HG03571 (cell line): ENCODE results near the gene FOXO3.

Source experiments
- ATAC-seq: cut with Tn5 transposase; IDR thresholded peaks from one replicate; pipeline ENCODE4 v1.9.1; 2021; ENCODE audit not compliant: unreplicated experiment

The FOXO3 gene

DNA sequence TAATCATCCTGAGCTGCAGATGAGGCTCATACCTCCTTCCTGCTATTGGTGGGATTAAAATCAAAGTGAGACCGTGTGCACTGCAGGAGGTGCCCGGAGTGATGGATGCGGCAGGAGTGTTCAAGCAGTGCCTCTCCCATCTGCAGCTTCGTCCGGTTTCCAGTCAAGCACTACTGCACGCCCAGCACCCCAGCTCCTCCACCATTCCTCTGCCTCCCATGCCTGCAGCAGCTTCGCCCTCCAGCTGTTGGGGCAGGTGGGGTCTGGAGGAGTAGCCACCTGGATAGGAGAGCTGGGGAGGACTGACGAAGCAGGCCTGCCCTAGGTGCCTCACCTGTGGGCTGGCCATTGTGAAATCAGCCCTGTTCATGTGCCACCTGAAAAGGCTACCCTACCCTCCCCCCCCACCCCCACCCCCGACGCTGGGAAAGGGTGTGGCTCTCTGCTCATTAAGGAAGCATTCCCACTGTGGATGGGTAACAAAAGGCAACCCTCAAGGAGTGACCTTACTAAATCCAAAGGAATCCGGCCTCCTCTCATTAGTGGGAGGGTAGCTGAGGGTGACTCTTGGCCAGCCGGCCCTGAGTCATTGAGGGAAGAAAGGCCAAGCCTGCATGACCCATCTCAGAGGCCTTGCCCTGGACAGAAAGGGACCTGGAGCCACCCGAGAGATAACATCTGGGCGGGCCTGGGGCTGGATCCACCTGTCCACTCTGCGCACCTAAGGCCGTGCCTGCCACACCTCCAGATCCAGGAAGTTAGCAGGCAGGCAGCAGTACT lies 171.6 kb downstream of the FOXO3 start:
- ATAC-seq, result no peak

GRCh38 chr6:108733051-108733450 lies 172.3 kb downstream of the FOXO3 start:
- ATAC-seq, result no peak

DNA sequence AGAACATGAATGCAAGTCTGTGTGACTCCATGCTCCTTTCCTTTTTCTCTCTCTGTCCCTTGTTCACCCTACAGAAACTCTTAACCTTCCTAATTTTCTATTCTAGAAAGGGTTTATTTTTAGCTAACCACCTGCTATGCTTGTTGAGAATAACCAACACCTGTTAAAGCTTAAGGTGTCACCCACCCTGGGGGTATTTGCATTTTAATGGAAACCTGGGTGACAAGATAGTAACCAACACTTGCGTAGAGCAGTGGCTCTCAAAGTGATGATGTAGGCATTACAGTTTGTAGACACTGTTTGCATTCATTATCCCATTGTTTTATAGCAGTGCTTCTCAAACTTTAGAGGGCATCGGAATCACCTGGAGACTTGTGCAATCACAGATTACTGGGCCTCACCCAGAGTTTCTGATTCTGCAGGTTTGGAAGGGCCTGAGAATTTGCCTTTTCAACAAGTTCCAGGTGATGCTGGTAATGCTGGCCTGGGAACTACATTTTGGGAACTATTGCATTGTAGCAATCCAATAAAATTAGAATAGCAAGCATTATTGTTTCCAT lies 173.1 kb downstream of the FOXO3 start:
- ATAC-seq, result no peak
